Astrocyte (in vitro differentiated cells and primary cell): ENCODE results near the gene ARFGAP2.

Experiments
- CTCF ChIP-seq: IDR thresholded peaks from 2 replicates; pipeline ENCODE4 v1.5.1; 2011; ENCODE audit warnings: low read depth, mild to moderate bottlenecking, inconsistent platforms, low read length, moderate library complexity; ENCODE audit not compliant: insufficient read depth
- EZH2 ChIP-seq: IDR thresholded peaks from 2 replicates; pipeline ENCODE4 v1.6.1; 2012; ENCODE audit warnings: mild to moderate bottlenecking, low read length, inconsistent platforms; ENCODE audit not compliant: insufficient read depth

- TF ChIP-seq CTCF (no peak), EZH2 (no peak)
These were observed 18.4 kb downstream of the ARFGAP2 start for GRCh38 chr11:47158242-47158641.
